Measurements from ENCODE around the gene CPT1B.
"Not testable (repeated sequence)": the region's sequence is repeated elsewhere in the genome, so short reads cannot be mapped to it uniquely, and the experiment has no call there.

CPT1B gene

GRCh38 chr22:50544078-50544745 lies 34.0 kb downstream of the CPT1B start:
- peak; percentile 87 for DNase-seq

- peak; percentile 49 for DNase-seq
These were observed 35.8 kb downstream of the CPT1B start for GRCh38 chr22:50542416-50542927.

GRCh38 chr22:50541667-50542026 lies 36.6 kb downstream of the CPT1B start:
- DNase-seq, result not testable (repeated sequence)

GRCh38 chr22:50540381-50540780 lies 37.8 kb downstream of the CPT1B start:
- DNase-seq, result no peak

GRCh38 chr22:50537765-50538164 lies 40.5 kb downstream of the CPT1B start:
- DNase-seq, result no peak

GRCh38 chr22:50536226-50536625 lies 42.0 kb downstream of the CPT1B start:
- no peak for DNase-seq

GRCh38 chr22:50535113-50535512 lies 43.1 kb downstream of the CPT1B start:
- DNase-seq, result no peak

GRCh38 chr22:50533856-50534711 lies 44.1 kb downstream of the CPT1B start:
- DNase-seq, result not testable (repeated sequence)

- DNase-seq, result no peak
These were observed 45.1 kb downstream of the CPT1B start for GRCh38 chr22:50532824-50533796.

GRCh38 chr22:50531962-50532674 lies 46.1 kb downstream of the CPT1B start:
- DNase-seq, result peak; percentile 16

- peak; percentile 58 for DNase-seq
These were observed 46.7 kb downstream of the CPT1B start for GRCh38 chr22:50531546-50531961.

- DNase-seq, result peak; percentile 93
These were observed 47.2 kb downstream of the CPT1B start for GRCh38 chr22:50530877-50531545.

- DNase-seq, result no peak
These were observed 47.7 kb downstream of the CPT1B start for GRCh38 chr22:50530580-50530876.

GRCh38 chr22:50529897-50530579 lies 48.2 kb downstream of the CPT1B start, which contains the start of gene TYMP:
TSS of gene TYMP (minus strand) at chr22:50530012. CDS start at chr22:50529709, 303 bp downstream.
- DNase-seq, result peak; percentile 86

GRCh38 chr22:50529416-50529896 lies 48.8 kb downstream of the CPT1B start:
- DNase-seq, result no peak

GRCh38 chr22:50528682-50529415 lies 49.4 kb downstream of the CPT1B start:
- DNase-seq, result no peak

GRCh38 chr22:50527921-50528681 lies 50.1 kb downstream of the CPT1B start:
- no peak for DNase-seq

GRCh38 chr22:50526834-50527801 lies 51.1 kb downstream of the CPT1B start:
- DNase-seq, result peak; percentile 86

All from hematopoietic multipotent progenitor cell treated with erythropoietin and hydrocortisone succinate and interleukin-3 and kit ligand, for 6 days (in vitro differentiated cells).